HEK293T (cell line): Measurements from ENCODE around the gene TIAM1.

ENCODE experiments used
- BHLHE40 ChIP-seq: fragments of 450-650 bp; IDR thresholded peaks from 2 replicates; pipeline ENCODE4 v1.6.1; 2016; ENCODE audit warnings: mild to moderate bottlenecking, moderate library complexity, borderline replicate concordance
- L3MBTL2 ChIP-seq: fragments of 450-650 bp; conservative IDR thresholded peaks from 2 replicates; pipeline ENCODE4 v1.6.1; 2016; ENCODE audit warnings: mild to moderate bottlenecking
- NFRKB ChIP-seq: fragments of 450-650 bp; IDR thresholded peaks from 2 replicates; pipeline ENCODE4 v1.6.1; 2016; ENCODE audit warnings: mild to moderate bottlenecking, moderate library complexity
- SP1 ChIP-seq: fragments of 450-650 bp; IDR thresholded peaks from 2 replicates; pipeline ENCODE4 v1.6.1; 2017

GRCh38 chr21:31230937-31231336, 113.1 kb downstream of the TIAM1 start:
- TF ChIP-seq NFRKB (no peak), SP1 (no peak), L3MBTL2 (no peak), BHLHE40 (no peak)
